Breast epithelium (tissue), 4 donors: ENCODE data around the gene ABL1. TPM values are rescaled to one million over a fixed set of nuclear protein-coding genes. Genes with fewer than 3 reads are reported as not detected.

ENCODE experiments used
- DNase-seq, 2 donors: peaks; one replicate each; pipeline ENCODE4 v3.0.0-alpha.2; 2019; ENCODE audit warnings: low spot score in 2 of 2
- H3K27ac ChIP-seq, 2 donors: fragments of 200-600 bp; sonication (generic) in 1 of 2; one replicate each; pipeline ENCODE4 v1.5.1; 2016 to 2019; ENCODE audit warnings: mild to moderate bottlenecking in 1 of 2
- H3K27me3 ChIP-seq, 2 donors: fragments of 200-600 bp; sonication (generic) in 1 of 2; one replicate each; pipeline versions ENCODE4 v1.5.1 to v1.6.0; 2017 to 2019; ENCODE audit warnings: control low read depth in 1 of 2, mild to moderate bottlenecking in 1 of 2
- H3K36me3 ChIP-seq: fragments of 200-600 bp; one replicate; pipeline ENCODE4 v1.5.1; 2019
- H3K4me1 ChIP-seq, 2 donors: fragments of 200-600 bp; sonication (generic); one replicate each; pipeline ENCODE4 v1.5.1; 2016 to 2019; ENCODE audit warnings: control low read depth in 1 of 2
- H3K4me3 ChIP-seq, 3 donors: fragments of 200-600 bp; sonication (generic); 1 replicate in 2 of 3; 2 replicates in 1 of 3; pipeline ENCODE4 v1.5.1; 2016 to 2019; ENCODE audit warnings: mild to moderate bottlenecking in 3 of 3, moderate library complexity in 2 of 3
- H3K9me3 ChIP-seq, 2 donors: fragments of 200-600 bp; sonication (generic) in 1 of 2; one replicate each; pipeline ENCODE4 v1.5.1; 2016 to 2019; ENCODE audit warnings: control low read depth in 1 of 2
- CTCF ChIP-seq, 3 donors: fragments of 450-650 bp; IDR thresholded peaks; one replicate each; pipeline ENCODE4 v1.5.1; 2016 to 2017; ENCODE audit warnings: antibody characterized with exemption in 3 of 3, mild to moderate bottlenecking in 3 of 3, moderate library complexity in 3 of 3
- POLR2A ChIP-seq: fragments of 450-650 bp; IDR thresholded peaks from one replicate; pipeline ENCODE4 v1.6.1; 2016; ENCODE audit warnings: antibody characterized with exemption, mild to moderate bottlenecking, moderate library complexity
- POLR2AphosphoS5 ChIP-seq, 3 donors: sonication (generic); formaldehyde crosslinking; IDR thresholded peaks; one replicate each; pipeline ENCODE4 v1.6.1; 2017; ENCODE audit warnings: antibody characterized with exemption in 3 of 3
- intact Hi-C: fragments of 100-400 bp; cut with DNase I; formaldehyde crosslinking; loops from one replicate; pipeline ENCODE4 v1.15.1; 2023; ENCODE audit warnings: low total_unique reads
- total RNA-seq, 3 donors: library from RNA; depleted of rRNA; stranded (reverse); fragments of >200 nt; gene quantifications; one replicate each; pipeline ENCODE4 v1.1.0, GENCODE V29; 2016

The ABL1 gene
- total RNA-seq, 3 donors from 2014 or later = 43.6 to 72.8 (median 67.4) TPM

GRCh38 chr9:130868230-130868629 is 33.2 kb downstream of the ABL1 start:
- H3K36me3 ChIP-seq = no peaks in the 10 kb centered on the region
- peaks cover 0 to 3% of the 10 kb centered on the region in 2 donors for H3K4me1 ChIP-seq
- no peaks in the 10 kb centered on the region for H3K27me3 ChIP-seq
- no peak for DNase-seq
- TF ChIP-seq CTCF (IDR thresholded peaks at IDR 0.05) (no peak), POLR2AphosphoS5 (IDR thresholded peaks at IDR 0.05) (no peak), POLR2A (no peak)
- H3K27ac ChIP-seq = no peak overlapping the region
- H3K4me3 ChIP-seq = no peak overlapping the region
- intact Hi-C loops = loop anchor here (10.0 kb wide), 1 partner anchor 163 kb away; no protein-coding TSS in a partner anchor
- H3K9me3 ChIP-seq = no peaks in the 10 kb centered on the region

- Histone ChIP-seq H3K27ac (no peak overlapping the region), H3K27me3 (no peaks in the 10 kb centered on the region), H3K9me3 (no peaks in the 10 kb centered on the region), H3K4me1 (no peaks in the 10 kb centered on the region), H3K4me3 (no peak overlapping the region), H3K36me3 (peaks cover 4% of the 10 kb centered on the region)
- no peak for TF ChIP-seq POLR2A
- no peak for TF ChIP-seq CTCF (IDR thresholded peaks at IDR 0.05)
- TF ChIP-seq POLR2AphosphoS5 (IDR thresholded peaks at IDR 0.05) = no peak
- intact Hi-C loops = loop anchor here (10.0 kb wide), 1 partner anchor 164 kb away; no protein-coding TSS in a partner anchor
- no peak for DNase-seq
Observed at GRCh38 chr9:130869250-130869649, 34.2 kb downstream of the ABL1 start.

GRCh38 chr9:130870491-130871381 is 35.7 kb downstream of the ABL1 start:
- TF ChIP-seq CTCF (IDR thresholded peaks at IDR 0.05) (no peak), POLR2A (no peak), POLR2AphosphoS5 (IDR thresholded peaks at IDR 0.05) (no peak)
- H3K4me1 ChIP-seq = no peaks in the 10 kb centered on the region
- no peak overlapping the region for H3K27ac ChIP-seq
- peaks cover 4% of the 10 kb centered on the region for H3K36me3 ChIP-seq
- H3K27me3 ChIP-seq = no peaks in the 10 kb centered on the region
- H3K9me3 ChIP-seq = no peaks in the 10 kb centered on the region
- no peak overlapping the region for H3K4me3 ChIP-seq
- no peak for DNase-seq
- intact Hi-C loops = no loop called here

GRCh38 chr9:130871395-130872062 is 36.5 kb downstream of the ABL1 start:
- H3K27ac ChIP-seq = no peak overlapping the region
- H3K36me3 ChIP-seq = peaks cover 4% of the 10 kb centered on the region
- H3K4me3 ChIP-seq = no peak overlapping the region
- DNase-seq = no peak
- TF ChIP-seq POLR2A (no peak), POLR2AphosphoS5 (IDR thresholded peaks at IDR 0.05) (no peak), CTCF (IDR thresholded peaks at IDR 0.05) (no peak)
- intact Hi-C loops = no loop called here
- H3K27me3 ChIP-seq = no peaks in the 10 kb centered on the region
- H3K4me1 ChIP-seq = no peaks in the 10 kb centered on the region
- H3K9me3 ChIP-seq = no peaks in the 10 kb centered on the region

GRCh38 chr9:130872093-130872492 is 37.0 kb downstream of the ABL1 start:
- Histone ChIP-seq H3K4me3 (no peak overlapping the region), H3K4me1 (no peaks in the 10 kb centered on the region), H3K36me3 (peaks cover 4% of the 10 kb centered on the region), H3K9me3 (no peaks in the 10 kb centered on the region), H3K27me3 (no peaks in the 10 kb centered on the region), H3K27ac (no peak overlapping the region)
- DNase-seq = no peak
- intact Hi-C loops = no loop called here
- TF ChIP-seq CTCF (IDR thresholded peaks at IDR 0.05) (no peak), POLR2AphosphoS5 (IDR thresholded peaks at IDR 0.05) (no peak), POLR2A (no peak)
